Kidney (tissue), 14 donors: ENCODE data around the gene C22orf23. TPM values are rescaled to one million over a fixed set of nuclear protein-coding genes. Genes with fewer than 3 reads are reported as not detected.

ENCODE experiments used
- DNase-seq, 5 donors: peaks; one replicate each; pipeline ENCODE4 v3.0.0-alpha.2; 2013 to 2020
- FAIRE-seq: peaks from 2 replicates; lab custom pipeline; 2012; peaks lifted over from hg19 to GRCh38; lab: Jason Lieb, UNC
- H3K27ac ChIP-seq, 2 donors: one replicate each; pipeline ENCODE4 v1.7.0; 2013; ENCODE audit warnings: low read depth in 2 of 2, low read length in 2 of 2, inconsistent platforms in 1 of 2
- H3K27me3 ChIP-seq: one replicate; pipeline ENCODE4 v1.7.1; 2013; ENCODE audit warnings: low read length, inconsistent platforms; ENCODE audit not compliant: control insufficient read depth, insufficient read depth
- H3K36me3 ChIP-seq, 3 donors: one replicate each; pipeline versions ENCODE4 v1.7.0 to v1.7.1; 2013; ENCODE audit warnings: low read length in 3 of 3, control low read depth in 1 of 3, inconsistent platforms in 1 of 3; ENCODE audit not compliant: insufficient read depth in 3 of 3, control insufficient read depth in 2 of 3
- H3K4me1 ChIP-seq, 3 donors: one replicate each; pipeline versions ENCODE4 v1.7.0 to v1.7.1; 2013; ENCODE audit warnings: low read length in 3 of 3, inconsistent platforms in 1 of 3, low read depth in 1 of 3; ENCODE audit not compliant: control insufficient read depth in 2 of 3, insufficient read depth in 2 of 3
- H3K4me3 ChIP-seq, 3 donors: one replicate each; pipeline versions ENCODE4 v1.7.0 to v1.8.1; 2013; ENCODE audit warnings: low read length in 3 of 3, control low read depth in 1 of 3, inconsistent platforms in 1 of 3
- H3K9ac ChIP-seq, 3 donors: one replicate each; pipeline versions ENCODE4 v1.7.0 to v1.7.1; 2013; ENCODE audit warnings: low read length in 3 of 3, control low read depth in 1 of 3, inconsistent platforms in 1 of 3
- H3K9me3 ChIP-seq, 3 donors: one replicate each; pipeline versions ENCODE4 v1.7.0 to v1.7.1; 2013; ENCODE audit warnings: low read length in 3 of 3, control low read depth in 1 of 3, inconsistent platforms in 1 of 3; ENCODE audit not compliant: control insufficient read depth in 2 of 3, insufficient read depth in 1 of 3
- CTCF ChIP-seq: IDR thresholded peaks from 3 replicates; pipeline ENCODE4 v1.5.1; 2012; ENCODE audit warnings: mild to moderate bottlenecking, moderate library complexity, borderline replicate concordance; ENCODE audit not compliant: insufficient read depth; ENCODE audit errors: extremely low read depth
- intact Hi-C: fragments of 100-400 bp; cut with DNase I; formaldehyde crosslinking; loops from one replicate; pipeline ENCODE4 v1.11.1; 2022
- polyA plus RNA-seq: library from polyadenylated mRNA; stranded (reverse); fragments of 350-450 nt; fragmentation: Illumina TruSeq; extraction: RNeasy Lipid Tissue Mini Kit (QIAGEN cat#74804); gene quantifications from one replicate; pipeline ENCODE4 v1.2.3, GENCODE V29; 2014; ENCODE audit warnings: low read depth, low replicate concordance; ENCODE audit not compliant: insufficient read depth
- total RNA-seq: library from RNA; stranded (reverse); fragmentation: NEBNext Ultra II Directional; extraction: Animal tissue kit (Norgen Biotek cat#: 25700); gene quantifications from one replicate; pipeline ENCODE4 v1.2.1, GENCODE V29; 2021
- donor health status: control.
- donor health status: control.
- donor health status: control.
- donor health status: control.
- donor health status: control.
- donor health status: DM: yes; HTN: yes; CAD: no.
- donor health status: Normal renal cell carcinoma (clear cell type).

Gene C22orf23
- total and polyA plus RNA-seq, 2 donors from 2014 or later = 0.57 to 1.0 TPM

GRCh38 chr22:37994982-37995381 lies 41.6 kb upstream of the C22orf23 start:
- H3K27ac ChIP-seq = no peak overlapping the region
- intact Hi-C loops = no loop called here
- H3K4me3 ChIP-seq = no peak overlapping the region
- no peak for FAIRE-seq
- H3K9ac ChIP-seq = no peak overlapping the region
- H3K9me3 ChIP-seq = no peaks in the 10 kb centered on the region
- H3K27me3 ChIP-seq = no peaks in the 10 kb centered on the region
- no peak for TF ChIP-seq CTCF
- no peaks in the 10 kb centered on the region for H3K4me1 ChIP-seq
- no peaks in the 10 kb centered on the region for H3K36me3 ChIP-seq
- no peak for DNase-seq

GRCh38 chr22:37994049-37994448 lies 40.6 kb upstream of the C22orf23 start:
- TF ChIP-seq CTCF = no peak
- Histone ChIP-seq H3K9me3 (no peaks in the 10 kb centered on the region), H3K9ac (no peak overlapping the region), H3K4me3 (no peak overlapping the region), H3K4me1 (no peaks in the 10 kb centered on the region), H3K36me3 (no peaks in the 10 kb centered on the region), H3K27ac (no peak overlapping the region), H3K27me3 (no peaks in the 10 kb centered on the region)
- intact Hi-C loops = no loop called here
- DNase-seq (no peak), FAIRE-seq (no peak)

- no peaks in the 10 kb centered on the region for H3K36me3 ChIP-seq
- H3K9ac ChIP-seq = no peak overlapping the region
- TF ChIP-seq CTCF = no peak
- no peaks in the 10 kb centered on the region for H3K9me3 ChIP-seq
- no peaks in the 10 kb centered on the region for H3K27me3 ChIP-seq
- FAIRE-seq = no peak
- DNase-seq = no peak
- H3K27ac ChIP-seq = no peak overlapping the region
- H3K4me1 ChIP-seq = no peaks in the 10 kb centered on the region
- no peak overlapping the region for H3K4me3 ChIP-seq
- intact Hi-C loops = no loop called here
Measured at GRCh38 chr22:37991731-37992442, 38.5 kb upstream of the C22orf23 start.
